ENCODE results near the gene BMPR1A. TPM values are rescaled to one million over a fixed set of nuclear protein-coding genes. Genes with fewer than 3 reads are reported as not detected.
"Not testable (repeated sequence)": the region's sequence is repeated elsewhere in the genome, so short reads cannot be mapped to it uniquely, and the experiment has no call there.

Gene BMPR1A
- total RNA-seq, 1 donor from 2014 or later, result 54.8 TPM

GRCh38 chr10:86848747-86849146 lies 92.3 kb downstream of the BMPR1A start:
- no peak for DNase-seq (ENCODE audit: low spot score)

- DNase-seq (ENCODE audit: low spot score), result no peak
Observed at GRCh38 chr10:86849181-86849894, 92.9 kb downstream of the BMPR1A start.

GRCh38 chr10:86850481-86850880 lies 94.1 kb downstream of the BMPR1A start:
- no peak for DNase-seq (ENCODE audit: low spot score)

GRCh38 chr10:86851328-86852207 lies 95.1 kb downstream of the BMPR1A start:
- DNase-seq (ENCODE audit: low spot score), result no peak

GRCh38 chr10:86853582-86853981 lies 97.2 kb downstream of the BMPR1A start:
- not testable (repeated sequence) for DNase-seq (ENCODE audit: low spot score)

- DNase-seq (ENCODE audit: low spot score), result no peak
Observed at GRCh38 chr10:86855513-86855912, 99.1 kb downstream of the BMPR1A start.

GRCh38 chr10:86856156-86856555 lies 99.7 kb downstream of the BMPR1A start:
- no peak for DNase-seq (ENCODE audit: low spot score)

GRCh38 chr10:86857128-86857721 lies 100.8 kb downstream of the BMPR1A start:
- no peak for DNase-seq (ENCODE audit: low spot score)

- no peak for DNase-seq (ENCODE audit: low spot score)
Observed at GRCh38 chr10:86858011-86858410, 101.6 kb downstream of the BMPR1A start.

- DNase-seq (ENCODE audit: low spot score), result no peak
Observed at GRCh38 chr10:86861351-86861750, 104.9 kb downstream of the BMPR1A start.

GRCh38 chr10:86862373-86862772 lies 106.0 kb downstream of the BMPR1A start:
- no peak for DNase-seq (ENCODE audit: low spot score)

GRCh38 chr10:86862786-86863483 lies 106.5 kb downstream of the BMPR1A start:
- no peak for DNase-seq (ENCODE audit: low spot score)

- no peak for DNase-seq (ENCODE audit: low spot score)
Observed at GRCh38 chr10:86863484-86863842, 107.0 kb downstream of the BMPR1A start.

- DNase-seq (ENCODE audit: low spot score), result not testable (repeated sequence)
Observed at GRCh38 chr10:86865011-86865811, 108.8 kb downstream of the BMPR1A start.

GRCh38 chr10:86867149-86867548 lies 110.7 kb downstream of the BMPR1A start:
- DNase-seq (ENCODE audit: low spot score), result no peak

- no peak for DNase-seq (ENCODE audit: low spot score)
Observed at GRCh38 chr10:86868353-86868752, 111.9 kb downstream of the BMPR1A start.

- DNase-seq (ENCODE audit: low spot score), result no peak
Observed at GRCh38 chr10:86870679-86871078, 114.3 kb downstream of the BMPR1A start.

GRCh38 chr10:86871563-86872183 lies 115.3 kb downstream of the BMPR1A start:
- no peak for DNase-seq (ENCODE audit: low spot score)

- DNase-seq (ENCODE audit: low spot score), result no peak
Observed at GRCh38 chr10:86872757-86873156, 116.3 kb downstream of the BMPR1A start.

GRCh38 chr10:86876748-86877147 lies 120.3 kb downstream of the BMPR1A start:
- DNase-seq (ENCODE audit: low spot score), result no peak

All from ureter (tissue), 1 donor.